Measurements from ENCODE around the gene DROSHA. TPM values are rescaled to one million over a fixed set of nuclear protein-coding genes. Genes with fewer than 3 reads are reported as not detected.

DROSHA gene
- total RNA-seq, 4 donors from 2014 or later = 29.4 to 62.4 (median 50.2) TPM

GRCh38 chr5:31481531-31482165 lies 50.2 kb downstream of the DROSHA start:
- no peak for TF ChIP-seq CTCF (IDR thresholded peaks at IDR 0.05)
- DNase-seq (ENCODE audit: low spot score) (no peak), ATAC-seq (ENCODE audit: low FRiP score) (no peak)

DNA sequence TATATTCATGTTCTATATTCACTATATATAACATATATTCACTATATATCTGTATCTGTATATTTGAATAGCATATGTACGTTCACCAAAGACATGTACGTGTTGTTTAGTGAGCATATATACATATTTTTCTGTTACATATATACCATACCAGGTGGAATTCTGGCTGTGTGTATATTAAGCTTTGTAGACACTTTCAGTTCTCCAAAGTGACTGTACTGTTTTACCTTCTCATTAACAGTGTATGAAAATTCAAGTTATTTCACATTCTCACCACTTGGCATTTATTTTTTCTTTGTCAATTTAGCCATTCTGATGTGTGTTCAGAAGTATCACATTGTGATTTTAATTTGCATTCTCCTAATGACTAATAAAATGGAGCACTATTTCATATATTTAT lies 52.2 kb downstream of the DROSHA start:
- DNase-seq (ENCODE audit: low spot score) = no peak
- ATAC-seq (ENCODE audit: low FRiP score) = no peak
- TF ChIP-seq CTCF (IDR thresholded peaks at IDR 0.05) = no peak

DNA sequence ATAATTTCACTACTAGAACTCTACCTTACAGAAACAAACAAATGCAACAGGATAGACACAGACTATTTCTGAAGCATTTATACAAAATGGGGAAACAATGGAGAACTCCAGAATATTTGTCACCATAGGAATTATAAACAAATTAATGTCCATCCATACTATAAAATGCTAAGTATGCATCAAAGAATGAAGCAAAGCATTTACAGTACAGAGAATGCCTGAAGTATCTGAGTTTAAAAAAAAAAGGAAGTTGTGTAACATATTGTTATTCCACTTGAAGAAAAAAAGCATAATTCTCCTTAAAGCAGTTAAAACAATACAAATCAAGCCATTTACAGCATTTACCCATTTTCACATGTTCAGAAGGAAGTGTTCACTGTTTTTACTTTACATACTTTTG lies 53.0 kb downstream of the DROSHA start:
- TF ChIP-seq CTCF (IDR thresholded peaks at IDR 0.05) = no peak
- no peak for DNase-seq (ENCODE audit: low spot score)

GRCh38 chr5:31477971-31478370 lies 53.9 kb downstream of the DROSHA start:
- ATAC-seq (ENCODE audit: low FRiP score) (no peak), DNase-seq (ENCODE audit: low spot score) (no peak)
- no peak for TF ChIP-seq CTCF (IDR thresholded peaks at IDR 0.05)

More for the DNA sequence above, 53.0 kb downstream of the DROSHA start:
- ATAC-seq (ENCODE audit: low FRiP score) = no peak

DNA sequence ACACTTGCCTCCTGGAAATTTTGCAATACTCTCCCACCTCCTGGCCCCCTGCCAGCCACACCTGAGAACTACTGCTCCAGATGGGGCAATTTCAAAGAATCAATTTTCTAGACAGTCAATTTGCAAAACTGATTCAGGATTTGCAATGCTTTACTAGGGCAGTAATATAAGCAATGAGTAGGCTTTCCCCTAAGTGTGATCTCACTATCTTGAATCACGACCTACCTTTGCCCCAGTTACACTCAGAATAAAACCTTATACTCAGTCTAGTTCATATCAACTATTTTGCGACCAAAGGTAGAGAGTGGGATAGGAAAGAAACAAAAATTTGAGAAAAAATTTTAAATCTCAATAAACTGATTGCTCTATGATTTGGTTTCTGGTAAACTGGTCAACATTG lies 54.4 kb downstream of the DROSHA start:
- DNase-seq (ENCODE audit: low spot score) = no peak
- ATAC-seq (ENCODE audit: low FRiP score) = no peak
- no peak for TF ChIP-seq CTCF (IDR thresholded peaks at IDR 0.05)

GRCh38 chr5:31476738-31477141 lies 55.2 kb downstream of the DROSHA start:
- DNase-seq (ENCODE audit: low spot score) (no peak), ATAC-seq (ENCODE audit: low FRiP score) (no peak)
- TF ChIP-seq CTCF (IDR thresholded peaks at IDR 0.05) = no peak

GRCh38 chr5:31471916-31472315 lies 60.0 kb downstream of the DROSHA start:
- ATAC-seq (ENCODE audit: low FRiP score) = no peak
- DNase-seq (ENCODE audit: low spot score) = no peak
- no peak for TF ChIP-seq CTCF (IDR thresholded peaks at IDR 0.05)
